ENCODE measurements around the gene LHX4.

Gene LHX4

DNA sequence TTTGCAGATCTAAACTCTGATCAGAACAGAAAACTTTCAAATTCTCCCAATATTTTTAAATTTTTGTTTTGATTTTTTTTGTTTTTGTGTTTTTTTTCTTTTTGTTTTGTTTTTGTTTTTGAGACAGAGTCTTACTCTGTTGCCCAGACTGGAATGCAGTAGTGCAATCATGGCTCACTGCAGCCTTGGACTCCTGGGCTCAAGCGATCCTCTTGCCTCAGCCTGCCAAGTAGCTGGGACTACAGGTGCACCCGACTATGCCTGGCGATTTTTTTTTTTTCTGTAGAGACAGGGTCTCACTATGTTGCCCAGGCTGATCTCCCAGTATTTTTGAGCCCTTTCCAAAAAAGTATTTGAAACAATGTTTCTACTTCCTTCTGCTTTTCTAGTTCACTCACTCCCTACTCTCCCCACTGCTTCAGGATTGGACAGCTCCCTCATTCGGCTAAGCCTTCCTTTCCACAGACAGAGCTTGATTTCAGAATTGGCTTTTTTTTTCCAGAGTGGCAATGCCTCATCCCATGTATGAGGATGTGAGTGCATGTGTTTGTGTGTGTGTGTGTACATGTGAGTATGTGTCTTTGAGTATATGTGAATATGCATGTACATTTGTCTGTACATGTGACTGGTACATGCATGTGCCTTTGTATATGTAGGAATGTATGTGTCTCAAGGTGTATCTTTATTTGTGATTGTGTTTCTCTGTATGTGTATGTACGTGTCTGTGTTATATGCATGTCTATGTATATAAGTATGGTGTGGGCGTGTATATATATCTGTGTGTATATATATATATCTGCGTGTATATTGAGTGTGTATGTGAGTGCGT, 11.9 kb downstream of the LHX4 start:
- no peaks in the 10 kb centered on the region for H3K4me1 ChIP-seq (ENCODE audit: insufficient read depth, low read length, severe bottlenecking)
- H3K27ac ChIP-seq (ENCODE audit: low read depth, low read length, poor library complexity, severe bottlenecking): no peak overlapping the region
- H3K9me2 ChIP-seq (ENCODE audit: low read depth, low read length): no peaks in the 10 kb centered on the region
- H3K9ac ChIP-seq (ENCODE audit: low read length): no peak overlapping the region
- no peaks in the 10 kb centered on the region for H3K27me3 ChIP-seq (ENCODE audit: insufficient read depth, low read length)
- H3K9me3 ChIP-seq (ENCODE audit: low read length): no peaks in the 10 kb centered on the region
- TF ChIP-seq, protein P1, sequence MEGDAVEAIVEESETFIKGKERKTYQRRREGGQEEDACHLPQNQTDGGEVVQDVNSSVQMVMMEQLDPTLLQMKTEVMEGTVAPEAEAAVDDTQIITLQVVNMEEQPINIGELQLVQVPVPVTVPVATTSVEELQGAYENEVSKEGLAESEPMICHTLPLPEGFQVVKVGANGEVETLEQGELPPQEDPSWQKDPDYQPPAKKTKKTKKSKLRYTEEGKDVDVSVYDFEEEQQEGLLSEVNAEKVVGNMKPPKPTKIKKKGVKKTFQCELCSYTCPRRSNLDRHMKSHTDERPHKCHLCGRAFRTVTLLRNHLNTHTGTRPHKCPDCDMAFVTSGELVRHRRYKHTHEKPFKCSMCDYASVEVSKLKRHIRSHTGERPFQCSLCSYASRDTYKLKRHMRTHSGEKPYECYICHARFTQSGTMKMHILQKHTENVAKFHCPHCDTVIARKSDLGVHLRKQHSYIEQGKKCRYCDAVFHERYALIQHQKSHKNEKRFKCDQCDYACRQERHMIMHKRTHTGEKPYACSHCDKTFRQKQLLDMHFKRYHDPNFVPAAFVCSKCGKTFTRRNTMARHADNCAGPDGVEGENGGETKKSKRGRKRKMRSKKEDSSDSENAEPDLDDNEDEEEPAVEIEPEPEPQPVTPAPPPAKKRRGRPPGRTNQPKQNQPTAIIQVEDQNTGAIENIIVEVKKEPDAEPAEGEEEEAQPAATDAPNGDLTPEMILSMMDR (IDR thresholded peaks at IDR 0.05; ENCODE audit: low read length): no peak
- TF ChIP-seq EZH2 (IDR thresholded peaks at IDR 0.05; ENCODE audit: borderline replicate concordance, low read length): no peak
- no peaks in the 10 kb centered on the region for H3K36me3 ChIP-seq (ENCODE audit: insufficient read depth, low read length)
- H3K4me2 ChIP-seq (ENCODE audit: low read length): no peak overlapping the region
- H2AFZ ChIP-seq (ENCODE audit: low read length): no peak overlapping the region
- no peaks in the 10 kb centered on the region for H3F3A ChIP-seq (ENCODE audit: insufficient read depth, low read length)
- H3K4me3 ChIP-seq (ENCODE audit: low read depth, low read length, poor library complexity, severe bottlenecking): no peak overlapping the region
- H4K20me1 ChIP-seq (ENCODE audit: insufficient read depth, low read length): no peaks in the 10 kb centered on the region
- H3K79me2 ChIP-seq (ENCODE audit: insufficient read depth, low read length): no peaks in the 10 kb centered on the region

DNA sequence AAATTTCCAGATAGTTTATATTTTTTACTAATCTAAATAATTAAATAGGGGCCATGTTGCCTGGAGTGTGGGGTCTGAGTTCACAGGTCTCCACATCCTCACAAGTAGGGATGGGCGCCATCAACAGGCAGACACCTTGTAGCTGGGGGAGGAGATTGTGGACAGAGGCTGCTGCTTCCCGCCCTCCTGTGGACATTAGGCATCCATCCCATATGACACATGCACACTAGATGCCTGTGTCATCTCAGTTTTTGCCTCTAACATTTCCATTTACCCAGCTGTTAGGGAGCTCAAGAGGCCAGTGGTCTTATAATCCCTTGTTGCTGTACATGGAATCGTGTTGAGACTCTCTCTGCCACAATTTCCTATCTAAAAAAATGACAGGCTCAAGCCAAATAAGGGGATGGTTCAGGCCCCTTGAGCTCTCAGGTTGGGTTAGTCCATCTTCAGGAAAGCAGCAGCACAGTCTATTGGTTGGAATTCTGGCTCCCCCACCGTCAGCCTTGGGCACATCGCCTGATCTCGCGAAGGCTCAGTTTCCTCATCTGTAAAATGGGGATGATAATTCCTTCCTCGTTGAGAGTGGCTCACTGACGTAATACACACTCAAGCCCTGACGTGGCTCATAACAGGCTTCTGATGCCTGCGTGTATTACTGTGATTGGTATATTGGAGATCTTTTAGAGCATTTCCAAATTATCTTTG, 13.6 kb downstream of the LHX4 start:
- no peak overlapping the region for H3K4me3 ChIP-seq (ENCODE audit: low read depth, low read length, poor library complexity, severe bottlenecking)
- no peaks in the 10 kb centered on the region for H3K4me1 ChIP-seq (ENCODE audit: insufficient read depth, low read length, severe bottlenecking)
- TF ChIP-seq, protein P1 (IDR thresholded peaks at IDR 0.05; ENCODE audit: low read length): no peak
- no peak for TF ChIP-seq EZH2 (IDR thresholded peaks at IDR 0.05; ENCODE audit: borderline replicate concordance, low read length)
- H3K9ac ChIP-seq (ENCODE audit: low read length): no peak overlapping the region
- H4K20me1 ChIP-seq (ENCODE audit: insufficient read depth, low read length): no peaks in the 10 kb centered on the region
- H3K79me2 ChIP-seq (ENCODE audit: insufficient read depth, low read length): no peaks in the 10 kb centered on the region
- H2AFZ ChIP-seq (ENCODE audit: low read length): no peak overlapping the region
- no peaks in the 10 kb centered on the region for H3F3A ChIP-seq (ENCODE audit: insufficient read depth, low read length)
- H3K4me2 ChIP-seq (ENCODE audit: low read length): no peak overlapping the region
- no peak overlapping the region for H3K27ac ChIP-seq (ENCODE audit: low read depth, low read length, poor library complexity, severe bottlenecking)
- H3K27me3 ChIP-seq (ENCODE audit: insufficient read depth, low read length): no peaks in the 10 kb centered on the region
- no peaks in the 10 kb centered on the region for H3K9me3 ChIP-seq (ENCODE audit: low read length)
- no peaks in the 10 kb centered on the region for H3K9me2 ChIP-seq (ENCODE audit: low read depth, low read length)
- no peaks in the 10 kb centered on the region for H3K36me3 ChIP-seq (ENCODE audit: insufficient read depth, low read length)

DNA sequence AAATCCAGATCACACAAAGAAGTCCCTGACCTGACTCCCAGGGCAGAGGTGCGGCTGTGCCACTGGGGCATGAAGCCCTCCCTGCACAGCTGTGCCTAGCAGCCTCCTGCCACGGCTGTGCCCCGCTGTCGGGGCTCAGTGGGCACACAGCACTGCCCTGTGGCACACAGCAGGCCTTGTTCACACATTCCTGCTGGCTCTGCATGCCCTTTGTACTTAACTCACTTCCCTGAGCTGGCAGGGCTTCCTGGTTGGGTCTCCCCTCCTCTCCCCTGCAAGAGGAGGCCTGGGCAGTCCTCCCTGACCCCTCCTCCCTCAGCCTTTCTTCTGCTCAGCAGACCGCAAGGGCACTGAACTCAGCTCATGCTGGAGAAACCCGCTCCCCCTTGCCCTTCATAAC, 14.8 kb downstream of the LHX4 start:
- Histone ChIP-seq H3K9me3 (ENCODE audit: low read length) (no peaks in the 10 kb centered on the region), H3K4me3 (ENCODE audit: low read depth, low read length, poor library complexity, severe bottlenecking) (no peak overlapping the region), H3K4me1 (ENCODE audit: insufficient read depth, low read length, severe bottlenecking) (no peaks in the 10 kb centered on the region), H3K79me2 (ENCODE audit: insufficient read depth, low read length) (no peaks in the 10 kb centered on the region), H3K9ac (ENCODE audit: low read length) (no peak overlapping the region), H2AFZ (ENCODE audit: low read length) (no peak overlapping the region), H3K36me3 (ENCODE audit: insufficient read depth, low read length) (no peaks in the 10 kb centered on the region), H3K4me2 (ENCODE audit: low read length) (no peak overlapping the region), H3K27me3 (ENCODE audit: insufficient read depth, low read length) (no peaks in the 10 kb centered on the region), H3F3A (ENCODE audit: insufficient read depth, low read length) (no peaks in the 10 kb centered on the region), H3K9me2 (ENCODE audit: low read depth, low read length) (no peaks in the 10 kb centered on the region), H4K20me1 (ENCODE audit: insufficient read depth, low read length) (no peaks in the 10 kb centered on the region), H3K27ac (ENCODE audit: low read depth, low read length, poor library complexity, severe bottlenecking) (no peak overlapping the region)
- TF ChIP-seq, protein P1 (IDR thresholded peaks at IDR 0.05; ENCODE audit: low read length): no peak
- no peak for TF ChIP-seq EZH2 (IDR thresholded peaks at IDR 0.05; ENCODE audit: borderline replicate concordance, low read length)
